ENCODE measurements around the gene UBA52.
"Not testable (repeated sequence)": the region's sequence is repeated elsewhere in the genome, so short reads cannot be mapped to it uniquely, and the experiment has no call there.

Gene UBA52

GRCh38 chr19:18596752-18597157 lies 25.1 kb downstream of the UBA52 start:
- peaks cover 14% of the 10 kb centered on the region for H3K4me1 Mint-ChIP-seq
- H3K9me3 Mint-ChIP-seq = no peaks in the 10 kb centered on the region
- peaks cover 3% of the 10 kb centered on the region for H3K27me3 Mint-ChIP-seq
- peak overlapping the region; percentile 33 for H3K4me3 Mint-ChIP-seq
- no peak overlapping the region for H3K27ac Mint-ChIP-seq
- no peaks in the 10 kb centered on the region for H3K36me3 Mint-ChIP-seq

- no peak overlapping the region for H3K27ac Mint-ChIP-seq
- no peaks in the 10 kb centered on the region for H3K9me3 Mint-ChIP-seq
- H3K4me1 Mint-ChIP-seq = peaks cover 14% of the 10 kb centered on the region
- H3K27me3 Mint-ChIP-seq = peaks cover 9% of the 10 kb centered on the region
- no peaks in the 10 kb centered on the region for H3K36me3 Mint-ChIP-seq
- no peak overlapping the region for H3K4me3 Mint-ChIP-seq
These were observed 26.4 kb downstream of the UBA52 start for GRCh38 chr19:18597809-18598660.

- Mint-ChIP-seq H3K4me3 (no peak overlapping the region), H3K36me3 (no peaks in the 10 kb centered on the region), H3K9me3 (no peaks in the 10 kb centered on the region), H3K27ac (no peak overlapping the region), H3K4me1 (peaks cover 18% of the 10 kb centered on the region), H3K27me3 (peaks cover 12% of the 10 kb centered on the region)
These were observed 27.8 kb downstream of the UBA52 start for GRCh38 chr19:18599485-18599884.

DNA sequence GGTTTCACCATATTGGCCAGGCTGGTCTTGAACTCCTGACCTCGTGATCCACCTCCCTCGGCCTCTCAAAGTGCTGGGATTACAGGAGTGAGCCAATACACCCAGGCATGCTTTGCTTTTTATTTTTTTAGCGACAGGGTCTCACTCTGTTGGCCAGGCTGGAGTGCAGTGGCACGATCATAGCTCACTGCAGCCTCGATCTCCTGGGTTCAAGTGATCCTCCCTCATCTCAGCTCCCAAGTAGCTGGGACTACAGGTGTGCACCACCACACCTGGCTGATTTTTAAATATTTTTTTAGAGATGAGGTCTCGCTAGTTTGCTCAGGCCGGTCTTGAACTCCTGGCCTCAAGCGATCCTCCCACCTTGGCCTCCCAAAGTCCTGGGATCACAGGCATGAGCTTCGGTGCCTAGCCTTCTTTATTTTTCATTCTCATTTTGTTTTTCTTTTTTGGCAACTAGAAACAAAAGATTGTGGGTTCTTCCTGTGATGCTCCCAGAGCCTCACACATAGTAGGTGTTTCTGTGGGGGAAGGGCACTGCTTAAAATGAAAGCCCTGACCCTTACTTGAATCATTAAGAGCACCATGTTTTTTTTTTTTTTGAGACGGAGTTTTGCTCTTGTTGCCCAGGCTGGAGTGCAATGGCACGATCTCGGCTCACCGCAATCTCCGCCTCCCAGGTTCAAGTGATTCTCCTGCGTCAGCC lies 29.2 kb downstream of the UBA52 start:
- H3K9me3 Mint-ChIP-seq, H3K27ac Mint-ChIP-seq, H3K36me3 Mint-ChIP-seq, H3K4me3 Mint-ChIP-seq: not testable (repeated sequence)
- peaks cover 13% of the 10 kb centered on the region for H3K4me1 Mint-ChIP-seq
- peaks cover 20% of the 10 kb centered on the region for H3K27me3 Mint-ChIP-seq

DNA sequence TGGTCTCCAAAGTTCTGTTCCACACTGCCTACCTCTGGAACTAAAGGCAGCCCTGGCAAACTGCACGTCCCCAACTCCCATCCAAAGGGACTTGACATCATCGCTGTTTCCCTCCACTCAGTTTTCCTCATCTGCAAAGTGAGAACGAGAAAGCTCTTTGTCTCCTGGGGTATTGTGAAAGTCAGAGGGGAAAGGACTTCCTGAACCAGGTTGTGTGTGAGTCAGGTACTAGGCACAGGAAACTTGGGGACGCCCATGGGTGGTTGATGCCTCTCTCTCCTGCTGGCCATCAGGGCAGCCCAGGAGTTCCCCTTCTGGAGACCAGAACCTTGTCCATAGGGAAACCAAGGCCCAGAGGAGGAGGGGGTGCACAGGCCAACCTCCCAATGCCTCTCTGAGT lies 30.2 kb downstream of the UBA52 start:
- Mint-ChIP-seq H3K9me3 (no peaks in the 10 kb centered on the region), H3K4me1 (peaks cover 9% of the 10 kb centered on the region), H3K27me3 (peaks cover 20% of the 10 kb centered on the region), H3K27ac (no peak overlapping the region), H3K4me3 (no peak overlapping the region), H3K36me3 (no peaks in the 10 kb centered on the region)

- H3K27ac Mint-ChIP-seq = no peak overlapping the region
- H3K9me3 Mint-ChIP-seq = no peaks in the 10 kb centered on the region
- peaks cover 23% of the 10 kb centered on the region for H3K27me3 Mint-ChIP-seq
- peaks cover 9% of the 10 kb centered on the region for H3K4me1 Mint-ChIP-seq
- H3K4me3 Mint-ChIP-seq = no peak overlapping the region
- no peaks in the 10 kb centered on the region for H3K36me3 Mint-ChIP-seq
These were observed 31.7 kb downstream of the UBA52 start for GRCh38 chr19:18603255-18603957.

GRCh38 chr19:18603958-18604819 lies 32.5 kb downstream of the UBA52 start:
- Mint-ChIP-seq H3K4me1 (peaks cover 10% of the 10 kb centered on the region), H3K27ac (no peak overlapping the region), H3K4me3 (no peak overlapping the region), H3K36me3 (no peaks in the 10 kb centered on the region), H3K9me3 (no peaks in the 10 kb centered on the region), H3K27me3 (peaks cover 31% of the 10 kb centered on the region)

GRCh38 chr19:18604820-18605159 lies 33.1 kb downstream of the UBA52 start:
- H3K27me3 Mint-ChIP-seq = peaks cover 35% of the 10 kb centered on the region
- H3K9me3 Mint-ChIP-seq = no peaks in the 10 kb centered on the region
- H3K4me1 Mint-ChIP-seq = peaks cover 14% of the 10 kb centered on the region
- H3K36me3 Mint-ChIP-seq = no peaks in the 10 kb centered on the region
- no peak overlapping the region for H3K4me3 Mint-ChIP-seq
- no peak overlapping the region for H3K27ac Mint-ChIP-seq

- Mint-ChIP-seq H3K9me3 (no peaks in the 10 kb centered on the region), H3K27me3 (peaks cover 36% of the 10 kb centered on the region), H3K36me3 (no peaks in the 10 kb centered on the region), H3K4me1 (peaks cover 14% of the 10 kb centered on the region), H3K27ac (peak overlapping the region; percentile 67), H3K4me3 (peak overlapping the region; percentile 72)
These were observed 33.5 kb downstream of the UBA52 start for GRCh38 chr19:18605196-18605545.

DNA sequence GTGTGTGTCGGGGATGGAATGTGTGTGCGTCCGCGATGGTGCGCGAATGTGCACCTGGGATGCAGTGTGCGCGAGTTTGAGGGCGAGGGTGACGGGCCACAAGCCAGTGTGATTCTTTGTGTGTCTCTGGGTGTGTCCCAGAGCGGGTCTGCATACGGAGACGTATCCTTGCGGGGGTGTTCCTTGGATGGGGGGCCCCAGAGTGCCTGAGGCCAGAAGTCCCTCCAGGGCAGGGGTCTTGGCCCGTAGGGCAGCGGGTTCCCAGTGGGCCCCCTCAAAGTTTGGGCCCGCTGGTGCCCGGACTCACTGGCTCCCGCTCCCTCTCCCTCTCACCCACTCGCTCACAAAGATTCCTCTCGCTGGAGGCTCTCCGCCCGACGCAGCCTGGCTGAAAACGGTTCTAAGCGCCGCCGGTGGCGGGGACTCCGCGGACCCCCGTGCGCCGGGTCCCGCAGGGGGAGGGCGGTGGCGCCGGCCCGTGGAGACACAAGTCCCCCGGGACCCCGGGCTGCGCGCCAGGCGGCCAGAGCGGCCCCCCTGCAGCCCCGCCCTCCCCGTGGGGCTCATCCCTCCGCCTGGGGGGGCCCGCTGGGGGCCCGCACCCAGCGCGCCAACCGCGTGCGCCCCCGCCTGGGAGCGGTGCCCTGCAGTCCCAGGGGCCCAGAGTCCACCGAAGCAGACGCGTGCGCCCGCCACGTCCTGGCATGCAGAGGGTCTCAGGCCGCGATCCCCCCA lies 34.1 kb downstream of the UBA52 start:
- peak overlapping the region; percentile 67 for H3K27ac Mint-ChIP-seq
- peaks cover 36% of the 10 kb centered on the region for H3K27me3 Mint-ChIP-seq
- H3K4me3 Mint-ChIP-seq = peak overlapping the region; percentile 72
- no peaks in the 10 kb centered on the region for H3K9me3 Mint-ChIP-seq
- no peaks in the 10 kb centered on the region for H3K36me3 Mint-ChIP-seq
- H3K4me1 Mint-ChIP-seq = peaks cover 14% of the 10 kb centered on the region

GRCh38 chr19:18606281-18607225 lies 34.9 kb downstream of the UBA52 start, which contains the start of gene CRLF1:
CRLF1 (minus strand) TSS chr19:18606799; CDS start chr19:18606656, 143 bp downstream.
- Mint-ChIP-seq H3K27me3 (peaks cover 41% of the 10 kb centered on the region), H3K27ac (no peak within 1 kb of the TSS), H3K4me3 (no peak within 1 kb of the TSS)

GRCh38 chr19:18607226-18608101 lies 35.8 kb downstream of the UBA52 start:
- H3K4me3 Mint-ChIP-seq = no peak overlapping the region
- H3K27me3 Mint-ChIP-seq = peaks cover 39% of the 10 kb centered on the region
- no peak overlapping the region for H3K27ac Mint-ChIP-seq
- H3K9me3 Mint-ChIP-seq = no peaks in the 10 kb centered on the region
- peaks cover 26% of the 10 kb centered on the region for H3K4me1 Mint-ChIP-seq
- H3K36me3 Mint-ChIP-seq = no peaks in the 10 kb centered on the region

More at GRCh38 chr19:18606281-18607225, 34.9 kb downstream of the UBA52 start, which contains the start of gene CRLF1:
- Mint-ChIP-seq H3K9me3 (no peaks in the 10 kb centered on the region), H3K36me3 (no peaks in the 10 kb centered on the region), H3K4me1 (peaks cover 19% of the 10 kb centered on the region)
